HG03139 (cell line): ENCODE results near the gene LARGE1.

Source experiments
- ATAC-seq: cut with Tn5 transposase; IDR thresholded peaks from one replicate; pipeline ENCODE4 v1.9.1; 2021; ENCODE audit not compliant: unreplicated experiment

The LARGE1 gene

DNA sequence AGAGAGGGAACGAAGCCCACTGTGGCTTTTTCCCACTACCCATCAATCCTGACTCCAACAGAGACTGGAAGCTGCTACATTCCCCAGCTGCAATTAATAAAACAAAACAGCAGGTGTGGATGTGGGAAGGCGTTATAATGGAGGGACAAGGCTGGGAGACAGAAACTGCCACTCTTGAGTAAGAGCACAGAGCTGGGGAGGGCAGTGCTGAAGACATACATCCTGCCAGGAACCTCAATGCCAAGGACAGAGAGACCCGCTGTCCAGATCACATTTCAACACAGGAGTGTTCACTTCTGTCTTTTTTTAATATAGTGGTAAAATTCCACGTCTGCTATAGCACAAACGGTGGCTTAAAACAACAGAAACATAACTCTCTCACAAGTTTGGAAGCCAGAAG, 94.5 kb downstream of the LARGE1 start:
- no peak for ATAC-seq

DNA sequence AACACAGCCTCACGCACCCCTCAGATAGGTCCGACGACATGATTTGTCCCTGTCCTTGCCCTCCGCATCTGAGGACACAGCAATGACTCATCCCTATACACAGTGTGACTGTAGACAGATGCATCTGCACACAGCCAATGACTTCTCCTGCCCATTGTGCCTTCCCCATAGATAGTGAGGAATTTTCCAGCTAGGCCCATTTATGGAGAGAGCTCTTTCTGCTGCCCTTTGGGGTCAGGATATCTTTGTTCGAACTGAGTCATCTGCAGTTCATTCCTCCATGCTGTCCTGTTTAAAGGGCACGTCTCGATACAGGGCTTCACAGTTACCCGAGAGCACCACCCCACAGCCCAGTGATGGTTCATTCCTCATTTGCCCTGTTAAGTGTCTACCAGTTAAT, 96.7 kb downstream of the LARGE1 start:
- ATAC-seq = no peak

DNA sequence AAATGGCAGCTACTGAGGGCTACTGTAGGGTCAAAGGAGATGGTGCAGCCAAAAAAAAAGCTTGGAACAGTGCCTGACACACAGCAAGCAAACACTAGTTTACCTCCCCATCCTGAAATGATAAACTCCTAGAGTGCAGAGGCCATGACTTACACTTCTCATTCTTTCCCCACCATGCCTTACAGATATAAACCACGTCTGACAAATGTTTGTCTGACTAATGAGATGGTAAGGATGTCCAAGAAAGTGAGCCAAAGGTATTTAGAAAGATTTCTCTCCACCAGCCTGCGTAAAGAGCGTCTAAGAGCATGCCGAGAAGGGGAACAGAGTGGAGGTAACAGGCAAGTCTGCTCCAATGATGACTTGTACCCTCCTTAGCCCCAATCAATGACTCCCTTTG, 99.0 kb downstream of the LARGE1 start:
- ATAC-seq = no peak

DNA sequence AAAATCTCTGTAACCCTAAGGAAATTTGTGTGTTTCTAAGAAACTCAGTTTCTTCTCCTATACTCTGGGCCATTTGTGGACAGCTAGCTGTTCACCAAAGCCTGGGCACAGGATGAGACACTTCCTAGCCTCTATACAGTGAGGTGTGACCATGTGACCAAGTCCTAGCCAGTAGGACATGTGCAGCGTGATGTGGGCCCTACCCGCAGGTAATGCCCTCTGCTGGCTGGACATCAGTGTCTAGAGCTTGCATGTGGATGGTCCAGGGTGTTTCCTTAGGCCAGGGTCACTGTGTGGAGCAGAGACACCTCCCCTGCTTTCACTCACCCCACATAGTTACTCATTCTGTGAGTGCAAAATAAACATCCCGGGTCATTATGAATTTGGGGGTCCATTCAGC, 100.5 kb downstream of the LARGE1 start:
- no peak for ATAC-seq

DNA sequence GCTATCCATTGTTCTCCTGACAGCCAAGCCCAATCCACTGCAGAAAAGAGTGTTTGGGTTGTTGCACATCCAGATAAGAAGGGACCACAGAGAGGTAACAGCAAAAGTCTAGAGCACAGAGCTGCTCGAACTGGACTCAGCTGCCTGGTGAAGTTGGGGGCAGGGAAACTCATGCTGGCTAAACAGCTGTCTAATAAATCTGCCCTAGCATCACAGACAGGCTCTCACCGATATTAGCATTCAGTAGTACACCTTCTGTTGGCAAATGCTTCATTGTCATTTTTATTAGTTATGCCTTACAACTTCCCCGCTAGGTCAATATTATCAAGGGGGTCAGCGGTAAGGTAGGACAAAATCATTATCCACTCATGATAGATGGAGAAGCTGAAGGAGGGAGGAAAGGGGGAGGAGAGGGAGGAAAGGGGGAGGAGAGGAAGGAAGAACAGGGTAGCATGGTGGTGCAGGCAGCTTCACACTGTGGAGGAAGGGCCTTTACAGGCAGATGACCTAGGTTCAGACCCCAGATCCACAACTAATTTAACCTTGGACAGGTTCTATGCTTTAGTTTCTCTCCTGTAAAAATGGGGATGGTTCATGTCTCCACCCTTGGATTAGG, 102.7 kb downstream of the LARGE1 start:
- no peak for ATAC-seq

DNA sequence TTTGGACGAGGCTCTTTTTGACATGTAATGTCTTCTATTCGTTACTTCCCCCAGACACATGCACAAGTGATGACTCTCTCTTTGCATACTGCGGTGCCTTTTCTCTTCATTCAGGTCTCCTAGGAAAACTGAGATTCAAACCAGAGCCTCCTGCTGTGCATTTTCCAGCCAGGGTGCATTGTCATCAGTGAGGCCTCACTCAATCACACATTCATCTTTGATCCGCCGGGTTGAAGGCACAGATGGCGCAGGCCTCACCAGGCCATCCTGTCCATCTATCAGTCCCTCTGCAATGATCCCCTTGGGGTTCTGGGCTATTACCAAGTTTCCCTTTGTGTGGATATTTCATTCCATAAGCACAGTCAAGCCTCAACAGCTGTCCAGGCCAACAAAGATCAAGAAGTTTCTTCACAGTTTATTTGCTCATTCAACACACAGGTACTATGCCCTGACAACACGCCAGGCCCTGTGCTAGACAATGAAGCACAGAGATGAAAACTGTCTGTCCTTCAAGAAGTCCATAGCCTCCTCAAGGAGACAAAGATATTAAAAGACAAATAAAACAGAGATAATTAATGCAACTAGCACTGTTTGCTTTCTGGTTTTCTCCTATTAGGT, 107.8 kb downstream of the LARGE1 start:
- ATAC-seq = no peak

DNA sequence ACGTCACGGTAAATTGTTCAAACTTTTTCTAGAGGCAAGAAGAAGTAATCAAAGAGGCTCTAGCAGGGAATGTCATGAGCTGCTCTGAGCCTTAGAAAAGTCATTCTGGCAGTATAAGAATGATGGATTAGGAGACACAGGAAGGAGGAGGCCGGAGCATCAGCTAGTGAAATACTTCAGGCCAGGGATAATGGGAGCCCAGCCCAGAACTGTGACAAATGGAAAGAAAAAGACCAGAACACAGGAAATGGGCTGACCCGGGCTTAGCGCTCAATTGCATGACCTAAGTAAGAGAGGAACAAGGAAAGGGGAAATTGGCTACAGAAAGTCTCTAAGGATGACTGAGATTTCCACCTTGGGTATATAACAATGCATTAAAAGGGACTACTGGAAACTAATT, 108.6 kb downstream of the LARGE1 start:
- no peak for ATAC-seq

DNA sequence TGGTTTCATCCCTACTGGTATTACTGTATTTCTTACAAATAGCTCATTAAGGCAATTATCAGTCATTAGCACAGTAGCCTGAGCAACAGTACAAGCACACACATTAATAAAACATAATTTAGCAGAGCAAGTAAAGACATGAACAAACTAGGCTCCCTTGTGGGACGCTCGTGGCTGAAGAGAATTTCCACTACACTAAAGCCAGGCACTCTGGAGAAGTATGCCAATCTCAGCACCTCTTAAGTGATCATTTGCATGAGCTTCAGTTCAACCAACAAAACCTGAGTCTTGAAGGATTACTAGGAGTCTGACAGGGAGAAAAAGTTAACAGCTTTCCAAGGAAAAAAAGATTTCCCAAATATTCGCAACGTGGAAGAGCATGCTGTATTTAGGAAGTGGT, 109.1 kb downstream of the LARGE1 start:
- no peak for ATAC-seq

DNA sequence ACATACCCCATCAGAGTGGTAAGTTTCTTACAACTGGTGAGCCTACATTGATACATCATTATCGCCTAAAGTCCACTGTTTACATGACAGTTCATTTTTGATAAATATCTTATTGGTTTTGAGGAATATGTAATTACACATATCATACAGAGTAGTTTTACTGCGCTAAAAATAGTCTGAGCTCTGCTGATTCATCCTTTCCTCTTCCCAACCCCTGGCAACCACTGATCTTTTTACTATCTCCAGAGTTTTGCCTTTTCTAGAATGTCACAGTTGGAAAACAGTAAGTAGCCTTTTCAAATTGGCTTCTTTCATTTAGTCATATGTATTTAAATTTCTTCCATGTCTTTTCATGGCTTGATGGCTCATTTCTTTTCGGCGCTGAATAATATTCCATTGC, 112.8 kb downstream of the LARGE1 start:
- ATAC-seq = no peak

DNA sequence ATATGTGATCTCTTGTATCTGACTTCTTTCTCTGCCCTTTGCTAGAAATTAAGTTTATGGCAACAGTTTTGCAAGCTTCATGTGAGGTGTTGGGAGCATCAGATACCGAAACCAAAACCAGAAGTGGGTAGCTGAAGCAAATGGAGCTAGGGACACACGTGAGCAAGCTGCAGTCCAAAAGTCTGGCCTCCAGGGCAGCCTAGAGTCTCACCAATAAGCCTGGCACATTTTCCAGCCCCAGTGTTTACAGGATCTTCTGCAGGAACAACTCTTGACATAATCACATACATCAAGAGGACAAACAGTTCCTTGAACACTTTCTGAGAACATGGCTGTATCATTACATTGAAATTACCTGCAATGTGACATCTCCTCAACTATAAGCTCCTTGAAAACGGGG, 114.1 kb downstream of the LARGE1 start:
- no peak for ATAC-seq

DNA sequence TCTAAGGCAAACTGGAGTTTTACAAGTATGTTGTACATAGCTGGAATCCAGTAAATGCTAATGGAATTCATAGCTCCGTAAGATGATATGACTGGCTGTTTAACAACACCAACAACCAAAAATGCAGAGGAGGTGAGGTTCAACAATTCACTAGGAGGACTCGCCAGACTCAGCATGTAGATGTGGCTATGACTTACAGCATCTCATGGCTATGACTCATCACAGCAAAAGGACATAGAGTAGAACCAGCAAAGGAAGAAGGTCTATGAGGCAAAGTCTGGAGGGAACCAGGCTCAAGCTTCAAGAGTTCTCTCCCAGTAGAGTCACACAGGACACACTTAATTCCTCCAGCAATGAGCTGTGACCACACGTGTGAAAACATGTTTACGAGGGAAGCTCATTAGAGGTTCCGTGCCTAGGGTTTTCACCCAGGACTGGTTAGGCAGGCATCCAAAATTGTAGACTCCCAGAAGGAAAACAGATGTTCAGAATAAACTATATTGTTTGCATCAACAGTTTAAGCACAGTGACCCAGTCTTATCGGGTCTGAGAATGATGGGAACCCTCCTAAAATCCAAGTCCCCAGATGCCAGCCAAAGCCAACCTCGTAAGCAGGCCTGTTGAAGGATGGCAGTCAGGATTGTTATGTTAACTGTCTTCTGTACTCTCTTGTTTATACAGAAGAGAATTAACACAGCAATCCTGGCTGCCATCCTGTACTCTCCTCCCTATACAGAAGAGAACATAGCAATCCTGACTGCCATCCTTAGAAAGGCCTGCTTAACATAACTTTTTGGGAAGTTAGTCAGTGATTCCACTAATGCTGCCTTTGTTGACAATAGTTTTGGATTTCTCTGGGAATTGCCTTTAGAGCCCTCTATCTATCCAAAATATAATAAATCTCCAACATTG, 116.6 kb downstream of the LARGE1 start:
- no peak for ATAC-seq

DNA sequence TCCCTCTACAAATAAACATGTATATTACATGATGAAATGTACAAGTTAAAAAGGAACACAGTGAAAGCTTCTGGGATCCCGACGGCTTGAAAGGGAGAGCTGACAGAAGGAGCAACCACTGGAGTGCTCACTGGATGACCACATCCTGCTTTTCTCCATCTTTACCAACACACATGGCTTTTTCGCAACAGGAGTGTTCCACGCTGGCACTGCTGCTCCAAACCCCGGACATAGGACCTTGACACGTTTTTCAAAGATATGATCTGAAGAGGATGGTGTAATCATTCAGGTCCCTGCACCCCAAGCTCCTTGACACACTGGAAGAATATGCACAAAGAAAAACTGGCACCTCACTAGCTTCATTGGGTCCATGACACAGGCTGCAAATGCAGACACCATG, 121.9 kb downstream of the LARGE1 start:
- ATAC-seq = no peak

DNA sequence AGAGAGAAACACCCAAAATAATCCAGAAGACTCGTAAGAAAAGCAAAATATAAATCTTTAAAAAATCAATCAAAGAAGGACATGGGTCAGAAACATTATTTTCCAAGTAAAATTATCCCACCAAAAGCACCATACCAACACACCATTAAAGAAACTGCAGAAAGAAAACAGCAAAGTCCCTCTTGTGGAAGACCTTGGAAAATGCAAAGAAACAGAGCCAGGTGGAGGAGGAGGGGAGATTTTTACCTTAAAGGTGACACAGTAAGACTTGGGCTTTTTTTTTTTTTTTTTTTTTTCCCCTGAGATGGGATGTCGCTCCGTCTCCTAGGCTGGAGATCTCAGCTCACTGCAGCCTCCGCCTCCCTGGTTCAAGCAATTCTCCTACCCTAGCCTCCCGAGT, 123.8 kb downstream of the LARGE1 start:
- no peak for ATAC-seq

DNA sequence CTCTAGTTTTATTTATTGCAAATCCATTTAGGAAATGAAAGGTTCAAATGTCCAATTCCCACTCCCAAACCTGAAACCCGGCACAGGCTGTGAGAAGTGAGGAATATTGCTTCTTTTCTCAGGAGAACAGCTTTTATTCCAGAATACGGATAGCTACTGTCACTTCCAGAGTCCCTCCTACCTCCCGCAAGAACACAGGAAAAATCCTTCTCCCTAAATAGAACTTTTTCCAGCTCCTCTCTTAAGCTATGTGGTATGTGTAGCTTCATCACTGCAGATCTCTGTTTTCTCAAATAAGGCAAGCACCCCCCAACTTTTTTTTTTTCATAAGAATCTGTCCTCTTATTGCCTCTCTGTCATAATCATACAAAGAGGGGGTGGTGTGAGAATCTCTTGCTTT, 126.8 kb downstream of the LARGE1 start:
- ATAC-seq = no peak

DNA sequence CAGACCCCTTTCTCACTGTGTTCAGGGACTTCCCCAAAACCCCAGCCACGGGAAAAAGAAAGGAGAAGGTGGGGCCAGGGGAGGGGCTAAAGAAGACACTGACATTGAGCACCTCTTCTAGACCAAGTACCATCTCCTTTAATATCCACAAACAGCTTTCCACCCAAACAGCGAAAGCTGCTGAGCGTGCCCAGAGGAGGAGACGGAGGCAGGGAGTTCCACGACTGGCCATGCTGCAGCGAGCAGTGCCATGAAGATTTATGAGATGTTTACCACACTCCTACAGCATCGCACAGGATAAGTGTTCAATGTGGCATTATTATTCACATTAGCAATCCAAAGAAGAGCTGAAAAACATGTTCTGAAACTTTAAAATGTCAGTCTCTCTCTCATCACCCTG, 127.4 kb downstream of the LARGE1 start:
- ATAC-seq = no peak

DNA sequence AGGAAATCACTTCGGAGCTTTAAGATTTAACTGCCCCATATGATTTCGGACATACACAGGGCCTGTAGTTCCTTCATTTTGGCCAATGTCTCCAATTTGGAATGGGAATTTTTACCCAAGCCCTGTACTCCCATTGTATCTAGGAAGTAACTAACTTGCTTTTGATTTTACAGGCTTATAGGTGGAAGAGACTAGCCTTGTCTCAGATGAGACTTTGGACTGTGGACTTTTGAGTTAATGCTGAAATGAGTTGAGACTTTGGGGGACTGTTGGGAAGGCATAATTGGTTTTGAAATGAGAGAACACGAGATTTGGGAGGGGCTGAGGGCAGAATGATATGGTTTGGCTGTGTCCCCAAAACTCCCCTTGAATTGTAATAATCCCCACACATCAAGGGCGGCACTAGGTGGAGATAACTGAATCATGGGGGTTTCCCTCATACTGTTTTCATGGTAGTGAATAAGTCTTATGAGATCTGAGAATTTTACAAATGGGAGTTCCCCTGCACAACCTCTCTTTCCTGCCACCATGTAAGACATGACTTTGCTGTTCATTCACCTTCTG, 130.5 kb downstream of the LARGE1 start:
- no peak for ATAC-seq

DNA sequence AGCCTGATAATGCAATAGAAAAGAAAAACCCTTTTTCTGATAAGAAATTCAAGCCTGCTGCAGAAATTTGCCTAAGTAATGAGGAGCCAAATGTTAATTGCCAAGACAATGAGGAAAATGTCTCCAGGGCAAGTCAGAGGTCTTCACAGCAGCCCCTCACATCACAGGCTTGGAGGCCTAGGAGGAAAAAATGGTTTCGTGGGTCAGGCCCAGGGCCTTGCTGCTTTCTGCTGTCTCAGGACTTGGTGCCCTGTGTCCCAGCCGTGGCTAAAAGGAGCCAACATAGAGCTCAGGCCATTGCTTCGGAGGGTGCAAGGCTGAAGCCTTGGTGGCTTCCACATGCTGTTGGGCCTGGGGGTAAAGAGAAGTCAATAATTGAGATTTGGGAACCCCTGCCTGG, 131.3 kb downstream of the LARGE1 start:
- ATAC-seq = no peak

DNA sequence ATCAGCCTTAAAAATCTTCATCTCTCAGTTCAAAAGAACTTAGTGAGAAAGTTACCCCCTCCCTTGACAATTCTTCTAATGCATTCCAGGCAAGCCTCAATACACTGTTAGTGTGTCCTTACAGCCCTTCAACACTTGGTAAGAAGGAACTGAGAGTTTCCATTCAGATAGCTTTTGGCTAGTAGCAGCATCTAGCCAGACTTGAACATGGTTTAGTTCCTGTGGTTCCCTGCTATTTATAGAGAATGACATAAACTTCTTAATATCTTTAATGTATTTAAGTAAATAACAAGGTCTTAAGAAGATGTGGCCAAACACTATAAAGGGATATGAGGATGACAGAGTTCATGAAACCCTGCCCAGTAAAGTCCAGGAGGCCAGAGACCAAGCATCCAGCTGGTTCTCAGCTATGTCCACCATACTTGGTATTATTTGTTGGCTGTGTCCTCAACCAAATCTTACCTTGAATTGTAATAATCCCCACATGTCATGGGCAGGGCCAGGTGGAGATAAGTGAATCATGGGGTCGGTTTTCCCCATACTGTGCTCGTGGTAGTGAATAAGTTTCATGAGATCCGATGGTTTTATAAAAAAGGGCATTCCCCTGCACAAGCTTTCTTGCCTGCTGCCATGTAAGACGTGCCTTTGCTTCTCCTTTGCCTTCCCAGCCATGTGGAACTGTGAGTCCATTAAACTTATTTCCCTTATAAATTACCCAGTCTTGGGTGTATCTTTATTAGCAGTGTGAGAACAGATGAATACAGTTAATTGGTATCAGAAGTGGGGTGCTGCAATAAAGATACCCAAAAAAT, 132.4 kb downstream of the LARGE1 start:
- ATAC-seq = no peak

DNA sequence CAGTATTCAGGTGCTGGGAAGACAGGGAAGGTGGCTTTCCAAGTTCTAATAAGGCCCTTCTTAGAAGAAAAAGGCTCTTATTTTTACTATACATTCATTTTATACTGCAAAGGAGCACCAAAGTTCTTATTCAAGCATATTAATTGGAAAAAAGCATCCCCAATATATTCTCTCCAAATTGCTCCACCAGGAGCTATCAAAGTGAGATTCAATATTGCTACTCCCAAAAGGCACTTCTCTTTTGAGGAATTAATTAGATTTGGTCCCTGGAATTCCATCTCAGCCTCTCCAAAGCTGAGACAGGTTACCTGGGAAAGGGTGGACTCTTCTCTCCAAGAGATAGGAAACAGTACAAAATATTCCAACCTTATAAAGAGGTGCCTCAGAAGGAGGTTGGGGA, 134.1 kb downstream of the LARGE1 start:
- no peak for ATAC-seq

DNA sequence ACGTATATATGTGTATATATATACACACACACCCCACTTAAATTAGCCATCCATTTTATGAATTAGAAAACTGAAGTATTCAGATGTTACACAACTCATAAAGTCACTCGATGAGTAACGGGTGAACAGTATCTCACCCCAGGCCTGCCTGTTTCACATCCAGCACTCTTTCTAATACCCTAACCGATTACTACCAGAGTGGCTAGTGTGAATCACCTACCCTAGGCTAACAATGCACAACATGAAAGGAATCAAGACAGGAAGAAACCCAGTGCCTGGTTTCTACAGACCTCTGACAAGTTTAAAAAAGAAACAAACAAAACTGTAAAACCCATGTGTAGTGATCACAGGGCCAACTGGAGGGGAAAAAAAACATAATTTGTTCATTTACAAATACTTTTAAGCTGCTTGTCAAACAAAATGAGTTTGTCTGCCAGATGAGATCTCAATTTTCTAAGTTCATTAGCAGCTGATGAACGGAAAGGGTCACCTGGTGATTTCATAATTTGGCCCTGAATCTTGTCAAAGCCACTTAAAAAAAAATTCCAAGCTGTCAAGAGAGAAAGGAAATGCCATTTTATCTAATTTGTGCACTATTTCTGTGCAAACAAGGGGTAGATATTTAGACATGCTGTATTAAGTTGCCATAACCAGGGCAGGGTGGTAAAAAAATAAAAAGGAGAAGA, 134.8 kb downstream of the LARGE1 start:
- ATAC-seq = no peak

DNA sequence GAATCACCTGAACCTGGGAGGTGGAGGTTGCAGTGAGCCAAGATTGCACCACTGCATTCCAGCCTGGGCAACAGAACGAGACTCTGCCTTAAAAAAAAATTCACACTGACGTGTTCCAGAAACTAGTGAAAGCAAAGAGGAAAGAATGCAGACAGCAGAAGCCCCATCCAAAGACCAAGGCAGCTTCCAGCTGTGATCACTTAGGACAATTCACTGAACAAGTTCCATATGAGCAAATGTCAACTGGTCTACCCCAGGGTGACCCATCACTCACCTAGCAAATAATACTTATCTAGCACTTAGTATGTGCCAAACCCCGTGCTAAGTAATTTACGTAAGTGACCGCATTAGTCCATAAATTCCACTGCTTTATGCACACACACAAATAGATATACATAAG, 138.9 kb downstream of the LARGE1 start:
- ATAC-seq = no peak
